ENCODE data around the gene RTCB. TPM values are rescaled to one million over a fixed set of nuclear protein-coding genes. Genes with fewer than 3 reads are reported as not detected.

Gene RTCB
- total RNA-seq (2021): 100.0 and 101 TPM in 2 replicates
- long read RNA-seq, transcript RTCB-201 (12 exons, 2,027 nt): major isoform, 1,945 of 2,032 reads
- long read RNA-seq, partial matches to known transcripts: 14 of 2,032 reads
- long read RNA-seq, other reads (novel, unspliced or antisense): 70 of 2,032 reads

DNA sequence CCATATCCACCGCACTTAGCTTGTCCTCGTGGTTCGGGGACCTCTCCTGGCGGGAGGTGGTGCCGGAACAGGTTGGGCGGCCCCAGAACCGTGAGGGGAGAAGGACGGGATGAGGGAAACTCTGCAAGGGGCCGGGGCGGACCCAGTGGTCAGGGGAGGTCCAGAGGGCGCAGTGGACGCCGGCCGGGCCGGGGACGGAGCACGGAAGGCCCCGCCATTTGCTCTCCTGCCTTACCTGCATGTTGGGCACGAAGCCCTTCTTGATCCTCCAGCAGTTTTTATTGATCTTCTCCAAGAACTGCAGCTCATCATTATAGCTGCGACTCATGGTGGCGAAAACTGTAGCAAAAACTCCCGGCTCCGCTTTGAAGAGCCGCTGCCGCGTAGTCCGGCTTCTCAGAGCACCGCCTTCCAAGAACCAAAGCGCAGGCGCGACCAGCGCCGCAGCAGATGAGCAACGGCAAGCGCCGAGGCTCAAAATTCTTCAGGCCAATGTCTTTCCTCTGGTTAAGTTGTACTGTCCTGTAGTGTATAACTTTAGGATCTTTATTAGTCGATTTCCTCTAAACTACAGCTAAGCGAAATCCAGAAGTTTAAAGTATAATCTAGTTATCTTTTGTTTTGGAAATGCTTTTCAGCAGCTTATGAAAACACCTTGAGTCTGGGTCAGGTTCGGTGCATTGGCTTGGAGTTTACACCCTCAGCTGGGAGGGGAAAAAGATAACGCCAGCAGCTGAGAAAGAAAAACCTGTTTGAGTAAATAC lies at the start of gene RTCB:
Gene RTCB (minus strand): TSS at position 419 of the 764 bp plus-strand sequence. CDS start 91 bp downstream, at position 328.
- Histone ChIP-seq H4K8ac (replicated peaks; ENCODE audit: insufficient read length, low read depth, low read length) (no peak within 1 kb of the TSS), H2BK5ac (ENCODE audit: insufficient read length, low read length) (no peak within 1 kb of the TSS), H2BK12ac (ENCODE audit: insufficient read length, low read depth, low read length) (no peak within 1 kb of the TSS), H2BK120ac (ENCODE audit: low read depth, low read length, poor library complexity, severe bottlenecking) (no peak within 1 kb of the TSS), H3K18ac (ENCODE audit: insufficient read length, low read depth, low read length) (no peak within 1 kb of the TSS), H3K23ac (ENCODE audit: insufficient read length, low read depth, low read length) (no peak within 1 kb of the TSS), H3K23me2 (ENCODE audit: insufficient read length, low read depth, low read length, poor library complexity, severe bottlenecking) (peaks cover 4% of the 10 kb centered on the region), H3K4me2 (ENCODE audit: insufficient read depth, insufficient read length, low read length) (peak within 1 kb of the TSS; percentile 92), H3K4ac (ENCODE audit: low read depth, low read length) (no peak within 1 kb of the TSS), H3T11ph (ENCODE audit: low read length) (no peak within 1 kb of the TSS), H2AFZ (ENCODE audit: low read length) (peak within 1 kb of the TSS; percentile 86), H4K5ac (ENCODE audit: insufficient read length, low read depth, low read length) (no peak within 1 kb of the TSS), H4K91ac (ENCODE audit: insufficient read length, low read depth, low read length) (no peak within 1 kb of the TSS), H3K56ac (ENCODE audit: insufficient read length, low read depth, low read length) (no peak within 1 kb of the TSS), H3K9ac (ENCODE audit: extremely low read depth, insufficient read length, low read length) (peak within 1 kb of the TSS; percentile 67), H3K9me3 (ENCODE audit: control insufficient read depth, low read depth, low read length) (no peaks in the 10 kb centered on the region), H2BK15ac (ENCODE audit: low read depth, low read length) (no peak within 1 kb of the TSS), H2BK20ac (ENCODE audit: low read depth, low read length, poor library complexity, severe bottlenecking) (no peak within 1 kb of the TSS), H3K14ac (ENCODE audit: insufficient read depth, low read length) (peak within 1 kb of the TSS; percentile 70), H2AK5ac (ENCODE audit: insufficient read length, low read length) (no peak within 1 kb of the TSS), H3K79me1 (ENCODE audit: insufficient read depth, low read depth, low read length, poor library complexity, severe bottlenecking) (peaks cover 12% of the 10 kb centered on the region), H3K4me1 (ENCODE audit: insufficient read depth, low read length) (0 out of 2 replicates have a peak, but pooled peaks cover 4% of the 10 kb centered on the region), H3K27ac (ENCODE audit: insufficient read length, low read depth, low read length) (no peak within 1 kb of the TSS), H3K79me2 (ENCODE audit: insufficient read depth, low read length) (peaks cover 13% of the 10 kb centered on the region; the same call in 1 of the 2 replicates), H4K20me1 (ENCODE audit: control insufficient read depth, insufficient read depth, insufficient read length) (no peaks in the 10 kb centered on the region), H3K27me3 (ENCODE audit: insufficient read depth, low read length) (no peaks in the 10 kb centered on the region)
- Mint-ChIP-seq H3K4me1 (peaks cover 18 to 22% of the 10 kb centered on the region in 2 experiments), H3K36me3 (ENCODE audit: insufficient read depth in 1 of 3, low read depth in 3 of 3) (peaks cover 13 to 30% (median 19%) of the 10 kb centered on the region in 3 experiments; a peak in 6 of 7 replicates), H3K27ac (peak within 1 kb of the TSS; percentile 91 to 98 (median 98)), H3K27me3 (ENCODE audit: low read depth) (peaks cover 23% of the 10 kb centered on the region), H3K9me3 (no peaks in the 10 kb centered on the region), H3K4me3 (peak within 1 kb of the TSS; percentile 94 to 97)
- WGBS (ENCODE audit: extremely low coverage, insufficient read length, low lambda C conversion rate): no CpG with 5 or more reads among the region's 40 CpGs
- no peak for TF ChIP-seq CTCF (conservative IDR thresholded peaks at IDR 0.05)
- peak; percentile 88 for DNase-seq

Measured in H9 (cell line).